HL-60 (cell line): Measurements from ENCODE around the gene ZNF587B.

Experiments
- DNase-seq, 2 experiments: peaks; one replicate each; pipeline ENCODE4 v3.0.0-alpha.2; 2010 to 2020; ENCODE audit warnings: low read depth in 1 of 2, low spot score in 1 of 2
- H3K27ac ChIP-seq: fragments of 250-450 bp; sonication (Bioruptor Pico); replicated peaks from 2 replicates; pipeline ENCODE4 v1.5.1; 2020; ENCODE audit warnings: mild to moderate bottlenecking, moderate library complexity
- H3K27me3 ChIP-seq: fragments of 250-450 bp; sonication (Bioruptor Pico); 2 replicates; pipeline ENCODE4 v1.5.1; 2021; ENCODE audit warnings: mild to moderate bottlenecking, moderate library complexity; ENCODE audit not compliant: insufficient read depth, poor library complexity, severe bottlenecking
- H3K4me3 ChIP-seq: replicated peaks from 2 replicates; pipeline ENCODE4 v1.5.1; 2011; ENCODE audit warnings: mild to moderate bottlenecking, control low read depth, low read length; ENCODE audit not compliant: insufficient read depth
- GABPA ChIP-seq: IDR thresholded peaks from 2 replicates; pipeline ENCODE4 v1.6.1; 2012; ENCODE audit warnings: low read depth
- POLR2AphosphoS5 ChIP-seq: IDR thresholded peaks from 2 replicates; pipeline ENCODE4 v1.6.1; 2012; ENCODE audit warnings: low read depth
- SPI1 ChIP-seq: IDR thresholded peaks from 2 replicates; pipeline ENCODE4 v1.6.1; 2012; ENCODE audit warnings: low read depth, mild to moderate bottlenecking, borderline replicate concordance
- TF ChIP-seq, protein P1 (sequence below): IDR thresholded peaks from 2 replicates; pipeline ENCODE4 v1.6.1; 2012; ENCODE audit warnings: low read depth; ENCODE audit not compliant: insufficient replicate concordance
- TF ChIP-seq, protein P2 (sequence below): IDR thresholded peaks from one replicate; pipeline ENCODE4 v1.5.1; 2011; ENCODE audit warnings: low read length, control low read depth, inconsistent platforms; ENCODE audit not compliant: insufficient read depth

ZNF587B gene

DNA sequence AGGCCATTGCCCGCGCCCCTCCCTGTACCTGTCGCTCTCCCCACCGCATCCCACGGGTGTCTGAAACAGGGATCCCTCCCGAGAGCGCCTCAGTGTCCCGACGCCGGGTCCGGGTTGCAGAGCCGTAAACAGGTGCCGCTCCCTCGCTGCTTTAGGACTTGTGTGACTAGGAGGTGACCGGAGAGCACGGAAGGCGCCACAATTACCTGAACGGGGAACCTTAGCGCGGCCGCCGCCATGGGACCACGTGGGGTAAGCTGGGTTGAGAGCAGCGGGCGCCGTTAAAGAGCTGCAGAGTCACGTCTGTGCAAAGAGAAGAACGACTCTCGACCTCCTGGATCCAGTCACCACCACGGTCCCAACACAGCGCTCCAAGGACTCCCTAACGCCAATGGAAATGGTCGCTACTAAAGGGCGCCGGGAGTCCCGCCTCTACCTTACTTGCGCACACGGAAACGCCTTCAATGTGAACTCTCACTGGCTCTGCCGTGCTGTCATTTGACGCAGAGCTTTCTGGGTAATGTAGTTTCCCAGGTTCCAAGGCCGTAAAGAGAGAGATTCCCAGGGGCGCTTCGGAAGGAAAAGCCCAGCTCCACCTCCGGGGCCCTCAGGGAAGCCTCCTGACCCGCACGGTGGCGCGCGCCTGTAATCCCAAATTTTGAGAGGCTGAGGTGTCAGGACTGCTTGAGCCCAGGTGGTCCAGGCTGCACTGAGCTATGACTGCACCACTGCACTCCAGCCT, 15.4 kb upstream of the ZNF587B start, which contains the start of gene ZNF552:
TSS of gene ZNF552 (minus strand) at position 409 of the 742 bp plus-strand sequence. CDS start at position 239, 170 bp downstream.
- peak within 1 kb of the TSS; percentile 97 for H3K4me3 ChIP-seq
- no peaks in the 10 kb centered on the region for H3K27me3 ChIP-seq
- peak within 1 kb of the TSS; percentile 71 for H3K27ac ChIP-seq
- TF ChIP-seq, protein P1, sequence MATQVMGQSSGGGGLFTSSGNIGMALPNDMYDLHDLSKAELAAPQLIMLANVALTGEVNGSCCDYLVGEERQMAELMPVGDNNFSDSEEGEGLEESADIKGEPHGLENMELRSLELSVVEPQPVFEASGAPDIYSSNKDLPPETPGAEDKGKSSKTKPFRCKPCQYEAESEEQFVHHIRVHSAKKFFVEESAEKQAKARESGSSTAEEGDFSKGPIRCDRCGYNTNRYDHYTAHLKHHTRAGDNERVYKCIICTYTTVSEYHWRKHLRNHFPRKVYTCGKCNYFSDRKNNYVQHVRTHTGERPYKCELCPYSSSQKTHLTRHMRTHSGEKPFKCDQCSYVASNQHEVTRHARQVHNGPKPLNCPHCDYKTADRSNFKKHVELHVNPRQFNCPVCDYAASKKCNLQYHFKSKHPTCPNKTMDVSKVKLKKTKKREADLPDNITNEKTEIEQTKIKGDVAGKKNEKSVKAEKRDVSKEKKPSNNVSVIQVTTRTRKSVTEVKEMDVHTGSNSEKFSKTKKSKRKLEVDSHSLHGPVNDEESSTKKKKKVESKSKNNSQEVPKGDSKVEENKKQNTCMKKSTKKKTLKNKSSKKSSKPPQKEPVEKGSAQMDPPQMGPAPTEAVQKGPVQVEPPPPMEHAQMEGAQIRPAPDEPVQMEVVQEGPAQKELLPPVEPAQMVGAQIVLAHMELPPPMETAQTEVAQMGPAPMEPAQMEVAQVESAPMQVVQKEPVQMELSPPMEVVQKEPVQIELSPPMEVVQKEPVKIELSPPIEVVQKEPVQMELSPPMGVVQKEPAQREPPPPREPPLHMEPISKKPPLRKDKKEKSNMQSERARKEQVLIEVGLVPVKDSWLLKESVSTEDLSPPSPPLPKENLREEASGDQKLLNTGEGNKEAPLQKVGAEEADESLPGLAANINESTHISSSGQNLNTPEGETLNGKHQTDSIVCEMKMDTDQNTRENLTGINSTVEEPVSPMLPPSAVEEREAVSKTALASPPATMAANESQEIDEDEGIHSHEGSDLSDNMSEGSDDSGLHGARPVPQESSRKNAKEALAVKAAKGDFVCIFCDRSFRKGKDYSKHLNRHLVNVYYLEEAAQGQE: peak; percentile 55
- TF ChIP-seq POLR2AphosphoS5: peak; percentile 89
- TF ChIP-seq GABPA: peak; percentile 69
- TF ChIP-seq SPI1: no peak
- DNase-seq: peak; percentile 88 to 91

DNA sequence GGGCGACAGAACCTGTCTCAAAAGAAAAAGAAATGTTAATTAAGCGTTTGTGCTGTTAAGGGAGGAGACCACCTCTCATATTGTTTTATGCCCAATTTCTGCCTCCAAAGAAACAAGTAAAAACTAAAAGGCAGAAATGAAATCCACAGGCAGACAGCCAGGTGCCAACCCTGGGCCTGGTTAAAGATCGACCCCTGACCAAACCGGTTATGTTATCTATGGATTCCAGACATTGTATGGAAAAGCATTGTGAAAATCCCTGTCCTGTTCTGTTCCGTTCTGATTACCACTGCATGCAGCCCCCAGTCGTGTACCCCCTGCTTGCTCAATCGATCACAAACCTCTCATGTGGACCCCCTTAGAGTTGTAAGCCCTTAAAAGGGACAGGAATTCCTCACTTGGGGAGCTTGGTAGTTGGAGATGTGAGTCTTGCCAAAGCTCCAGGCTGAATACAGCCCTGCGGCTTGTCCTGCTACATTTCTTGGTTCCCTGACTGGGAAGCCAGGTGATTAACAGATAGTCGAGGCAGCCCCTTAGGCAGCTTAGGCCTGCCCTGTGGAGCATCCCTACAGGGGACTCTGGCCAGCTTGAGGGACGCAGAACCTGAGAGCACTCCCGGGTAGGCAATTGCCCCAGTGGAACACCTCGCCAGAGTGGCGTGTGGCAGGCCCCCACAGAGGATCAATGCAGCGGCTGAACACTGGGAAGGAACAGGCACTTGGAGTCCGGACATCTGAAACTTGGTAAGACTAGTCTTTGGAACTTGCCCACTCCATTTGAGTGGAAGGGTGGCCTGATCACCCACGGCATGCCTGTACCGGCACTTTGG, 14.6 kb upstream of the ZNF587B start:
- H3K27me3 ChIP-seq: no peaks in the 10 kb centered on the region
- DNase-seq: no peak
- TF ChIP-seq, protein P1: no peak
- TF ChIP-seq, protein P2, sequence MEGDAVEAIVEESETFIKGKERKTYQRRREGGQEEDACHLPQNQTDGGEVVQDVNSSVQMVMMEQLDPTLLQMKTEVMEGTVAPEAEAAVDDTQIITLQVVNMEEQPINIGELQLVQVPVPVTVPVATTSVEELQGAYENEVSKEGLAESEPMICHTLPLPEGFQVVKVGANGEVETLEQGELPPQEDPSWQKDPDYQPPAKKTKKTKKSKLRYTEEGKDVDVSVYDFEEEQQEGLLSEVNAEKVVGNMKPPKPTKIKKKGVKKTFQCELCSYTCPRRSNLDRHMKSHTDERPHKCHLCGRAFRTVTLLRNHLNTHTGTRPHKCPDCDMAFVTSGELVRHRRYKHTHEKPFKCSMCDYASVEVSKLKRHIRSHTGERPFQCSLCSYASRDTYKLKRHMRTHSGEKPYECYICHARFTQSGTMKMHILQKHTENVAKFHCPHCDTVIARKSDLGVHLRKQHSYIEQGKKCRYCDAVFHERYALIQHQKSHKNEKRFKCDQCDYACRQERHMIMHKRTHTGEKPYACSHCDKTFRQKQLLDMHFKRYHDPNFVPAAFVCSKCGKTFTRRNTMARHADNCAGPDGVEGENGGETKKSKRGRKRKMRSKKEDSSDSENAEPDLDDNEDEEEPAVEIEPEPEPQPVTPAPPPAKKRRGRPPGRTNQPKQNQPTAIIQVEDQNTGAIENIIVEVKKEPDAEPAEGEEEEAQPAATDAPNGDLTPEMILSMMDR: no peak
- TF ChIP-seq SPI1: no peak
- TF ChIP-seq GABPA: no peak
- no peak for TF ChIP-seq POLR2AphosphoS5
- no peak overlapping the region for H3K27ac ChIP-seq
- H3K4me3 ChIP-seq: peak overlapping the region; percentile 97; the same call in 1 of the 2 replicates

DNA sequence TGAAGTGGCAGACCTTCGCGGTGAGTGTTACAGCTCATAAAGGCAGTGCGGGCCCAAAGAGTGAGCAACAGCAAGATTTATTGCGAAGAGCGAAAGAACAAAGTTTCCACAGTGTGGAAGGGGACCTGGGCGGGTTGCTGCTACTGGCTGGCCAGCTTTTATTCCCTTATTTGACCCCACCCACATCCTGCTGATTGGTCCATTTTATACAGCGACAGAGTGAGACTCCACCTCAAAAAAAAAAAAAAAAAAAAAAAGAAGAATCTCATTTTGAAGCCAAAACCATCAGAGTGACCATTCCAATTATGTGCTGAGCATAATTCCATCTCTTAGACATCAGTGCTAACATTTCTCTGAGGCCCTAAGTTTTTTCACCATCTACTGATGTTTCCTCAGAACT, 13.4 kb upstream of the ZNF587B start:
- TF ChIP-seq, protein P2: no peak
- TF ChIP-seq GABPA: no peak
- TF ChIP-seq, protein P1: no peak
- no peak for TF ChIP-seq SPI1
- TF ChIP-seq POLR2AphosphoS5: no peak
- Histone ChIP-seq H3K4me3 (no peak overlapping the region), H3K27ac (no peak overlapping the region), H3K27me3 (no peaks in the 10 kb centered on the region)
- DNase-seq: no peak
